ENCODE measurements around the gene PPP5C. TPM values are rescaled to one million over a fixed set of nuclear protein-coding genes. Genes with fewer than 3 reads are reported as not detected.

The PPP5C gene
- total RNA-seq, 1 donor from 2014 or later: 48.9 TPM

DNA sequence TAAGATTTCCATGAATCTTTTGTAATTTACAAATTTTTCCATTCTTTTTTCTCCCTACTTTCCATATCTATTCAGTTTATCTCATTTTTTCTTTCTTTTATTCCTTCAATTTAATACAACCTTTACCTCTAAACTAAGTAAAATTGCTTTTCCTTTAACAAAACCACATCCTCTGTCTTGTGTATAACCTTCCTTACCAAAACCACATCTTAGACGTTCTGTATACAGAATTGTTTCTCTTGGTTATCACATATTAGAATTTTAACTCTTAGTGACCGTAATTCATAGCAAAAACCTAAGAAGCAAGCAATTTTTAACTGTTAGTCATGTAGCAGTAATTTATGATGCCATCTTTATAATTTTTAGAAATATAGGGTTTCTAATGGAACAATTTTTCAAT, 15.0 kb downstream of the PPP5C start:
- no peak for DNase-seq
- Histone ChIP-seq H3K36me3 (peaks cover 44% of the 10 kb centered on the region), H3K27me3 (ENCODE audit: low read depth) (no peaks in the 10 kb centered on the region), H3K4me3 (no peak overlapping the region), H3K4me1 (no peaks in the 10 kb centered on the region), H3K27ac (no peak overlapping the region), H3K9me3 (no peaks in the 10 kb centered on the region)
- ATAC-seq: no peak
- TF ChIP-seq, protein P1, sequence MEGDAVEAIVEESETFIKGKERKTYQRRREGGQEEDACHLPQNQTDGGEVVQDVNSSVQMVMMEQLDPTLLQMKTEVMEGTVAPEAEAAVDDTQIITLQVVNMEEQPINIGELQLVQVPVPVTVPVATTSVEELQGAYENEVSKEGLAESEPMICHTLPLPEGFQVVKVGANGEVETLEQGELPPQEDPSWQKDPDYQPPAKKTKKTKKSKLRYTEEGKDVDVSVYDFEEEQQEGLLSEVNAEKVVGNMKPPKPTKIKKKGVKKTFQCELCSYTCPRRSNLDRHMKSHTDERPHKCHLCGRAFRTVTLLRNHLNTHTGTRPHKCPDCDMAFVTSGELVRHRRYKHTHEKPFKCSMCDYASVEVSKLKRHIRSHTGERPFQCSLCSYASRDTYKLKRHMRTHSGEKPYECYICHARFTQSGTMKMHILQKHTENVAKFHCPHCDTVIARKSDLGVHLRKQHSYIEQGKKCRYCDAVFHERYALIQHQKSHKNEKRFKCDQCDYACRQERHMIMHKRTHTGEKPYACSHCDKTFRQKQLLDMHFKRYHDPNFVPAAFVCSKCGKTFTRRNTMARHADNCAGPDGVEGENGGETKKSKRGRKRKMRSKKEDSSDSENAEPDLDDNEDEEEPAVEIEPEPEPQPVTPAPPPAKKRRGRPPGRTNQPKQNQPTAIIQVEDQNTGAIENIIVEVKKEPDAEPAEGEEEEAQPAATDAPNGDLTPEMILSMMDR (IDR thresholded peaks at IDR 0.05): no peak
- intact Hi-C loops (cut with DNase I): no loop called here

DNA sequence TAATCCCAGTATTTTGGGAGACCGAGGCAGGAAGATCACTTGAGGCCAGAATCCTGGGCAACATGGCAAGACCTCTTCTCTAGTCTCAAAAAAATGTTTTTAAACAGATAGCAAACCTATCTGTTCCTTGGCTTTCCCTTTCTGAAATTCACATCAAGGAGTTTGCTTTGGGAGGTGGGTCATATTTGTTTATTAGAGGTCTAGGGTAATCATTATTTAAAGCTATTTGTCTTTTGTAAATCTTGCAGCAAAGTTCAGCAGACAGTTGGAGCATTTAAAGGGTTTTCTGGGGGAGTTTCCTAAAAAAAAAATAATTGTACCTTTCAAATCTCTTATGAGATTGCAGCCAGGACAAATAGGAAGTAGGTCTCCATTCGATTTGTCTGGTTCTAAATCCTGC, 17.5 kb downstream of the PPP5C start:
- no peak overlapping the region for H3K4me3 ChIP-seq
- DNase-seq (no peak), ATAC-seq (no peak)
- H3K36me3 ChIP-seq: peaks cover 47% of the 10 kb centered on the region
- H3K27ac ChIP-seq: no peak overlapping the region
- no peaks in the 10 kb centered on the region for H3K9me3 ChIP-seq
- no peaks in the 10 kb centered on the region for H3K4me1 ChIP-seq
- TF ChIP-seq, protein P1 (IDR thresholded peaks at IDR 0.05): no peak
- intact Hi-C loops (cut with DNase I): no loop called here
- H3K27me3 ChIP-seq (ENCODE audit: low read depth): no peaks in the 10 kb centered on the region

DNA sequence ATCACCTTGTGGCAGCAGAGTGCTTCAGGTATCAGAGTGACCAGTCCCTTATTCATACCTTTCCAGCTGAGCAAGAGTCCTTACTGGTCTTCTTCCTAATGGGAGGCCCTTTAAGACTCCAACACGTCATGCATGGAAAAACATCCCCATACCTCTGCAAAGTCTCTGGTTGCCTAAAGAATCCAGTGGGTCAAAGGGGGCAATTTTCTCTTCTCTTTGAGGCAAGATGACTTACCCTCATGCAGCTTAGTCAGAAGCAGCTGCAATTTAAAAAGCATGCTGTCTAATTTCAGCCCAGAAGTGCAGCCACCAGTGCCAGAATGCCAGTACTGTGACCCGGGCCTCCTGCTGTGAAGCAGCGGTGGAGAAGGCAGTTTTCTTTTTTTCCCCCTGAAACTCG, 18.7 kb downstream of the PPP5C start:
- intact Hi-C loops (cut with DNase I): no loop called here
- no peak for ATAC-seq
- Histone ChIP-seq H3K4me3 (no peak overlapping the region), H3K27me3 (ENCODE audit: low read depth) (no peaks in the 10 kb centered on the region), H3K36me3 (peaks cover 46% of the 10 kb centered on the region), H3K4me1 (no peaks in the 10 kb centered on the region), H3K9me3 (no peaks in the 10 kb centered on the region), H3K27ac (no peak overlapping the region)
- no peak for DNase-seq
- TF ChIP-seq, protein P1 (IDR thresholded peaks at IDR 0.05): no peak

DNA sequence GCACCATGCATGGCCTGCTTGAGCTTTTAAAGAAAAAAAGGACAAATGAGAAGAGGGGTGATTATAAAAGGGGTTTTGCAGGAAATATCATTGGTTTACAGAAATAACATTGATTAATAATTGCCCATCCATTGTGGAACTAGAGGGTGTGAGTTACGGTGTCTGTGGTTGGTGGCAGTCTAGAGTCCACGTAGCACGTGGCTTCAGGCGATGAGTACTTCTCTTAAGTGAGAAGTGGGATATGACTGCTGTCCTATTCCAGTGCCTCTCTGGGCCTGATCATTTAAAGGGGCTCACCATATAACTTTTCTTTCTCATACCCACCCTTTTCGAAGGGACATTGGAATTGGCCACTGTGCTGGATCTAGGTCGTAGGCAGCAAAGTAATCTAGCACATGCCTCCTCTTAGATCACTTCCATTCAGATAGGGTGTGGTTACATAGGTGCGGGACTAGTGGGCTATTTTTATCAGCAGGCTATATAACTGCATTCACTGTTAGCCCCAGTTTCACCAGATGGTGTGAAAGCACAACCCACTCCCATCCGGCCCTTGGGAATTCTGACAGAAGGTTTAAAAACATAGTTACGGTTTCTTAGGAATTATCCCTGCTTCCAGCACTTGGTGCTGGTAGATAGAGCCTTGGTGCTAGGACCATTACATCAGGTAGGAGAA, 19.9 kb downstream of the PPP5C start:
- no peak for ATAC-seq

DNA sequence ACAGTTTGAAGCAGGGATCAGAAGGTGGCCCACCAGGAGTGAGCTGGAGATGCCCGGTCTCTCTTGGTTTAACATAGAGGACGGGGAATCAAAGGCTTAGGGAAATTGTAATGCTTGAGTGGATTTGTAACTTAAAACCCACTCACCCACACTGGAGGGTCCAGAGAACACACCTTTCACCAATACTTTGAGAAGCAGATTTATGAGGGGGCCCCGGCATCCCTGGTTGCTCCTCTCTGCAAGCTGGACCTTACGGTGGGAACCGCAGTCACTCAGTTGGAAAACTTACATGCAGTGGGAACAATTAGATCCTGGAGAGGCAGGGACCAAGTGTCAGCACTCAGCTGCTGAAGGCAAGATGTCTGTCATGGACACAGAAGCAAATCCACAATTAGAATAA, 20.5 kb downstream of the PPP5C start:
- Histone ChIP-seq H3K27ac (no peak overlapping the region), H3K36me3 (peaks cover 54% of the 10 kb centered on the region), H3K27me3 (ENCODE audit: low read depth) (no peaks in the 10 kb centered on the region), H3K4me3 (no peak overlapping the region), H3K4me1 (peaks cover 13% of the 10 kb centered on the region), H3K9me3 (no peaks in the 10 kb centered on the region)
- TF ChIP-seq, protein P1 (IDR thresholded peaks at IDR 0.05): no peak
- intact Hi-C loops (cut with DNase I): no loop called here
- ATAC-seq (no peak), DNase-seq (no peak)

More for the DNA sequence above, 19.9 kb downstream of the PPP5C start:
- DNase-seq: no peak
- no peaks in the 10 kb centered on the region for H3K27me3 ChIP-seq (ENCODE audit: low read depth)
- intact Hi-C loops (cut with DNase I): no loop called here
- no peak overlapping the region for H3K4me3 ChIP-seq
- H3K36me3 ChIP-seq: peaks cover 54% of the 10 kb centered on the region
- H3K27ac ChIP-seq: no peak overlapping the region
- no peaks in the 10 kb centered on the region for H3K9me3 ChIP-seq
- H3K4me1 ChIP-seq: peaks cover 7% of the 10 kb centered on the region
- TF ChIP-seq, protein P1 (IDR thresholded peaks at IDR 0.05): no peak

Measured in lower lobe of right lung (tissue), 2 donors.